ENCODE results near the gene SF3A2. TPM values are rescaled to one million over a fixed set of nuclear protein-coding genes. Genes with fewer than 3 reads are reported as not detected.

Gene SF3A2
- total and polyA plus RNA-seq, 2 donors (not counting 1 experiment from before 2014, with no cell fraction given), result 98.2 to 140 TPM

Small RNA genes within 50 kb of the gene (small RNA-seq; reads per million reads assigned to genes)
- gene MIR1227 (ENCODE audit: insufficient read length, low read depth, low replicate concordance), result not detected

Other genes with a start within 250 kb of the SF3A2 start
- 75.2 and 86.2 TPM in 2 replicates for gene BTBD2, start 221.1 kb upstream of the SF3A2 start, total RNA-seq
- gene BTBD2, start 221.1 kb upstream of the SF3A2 start, polyA plus RNA-seq, result 85.6 and 86.4 TPM in 2 replicates
- gene MKNK2, start 185.6 kb upstream of the SF3A2 start, total RNA-seq, result 777 and 813 TPM in 2 replicates
- gene MKNK2, start 185.6 kb upstream of the SF3A2 start, polyA plus RNA-seq, result 440 and 1,053 TPM in 2 replicates
- gene MOB3A, start 140.5 kb upstream of the SF3A2 start, total RNA-seq, result 228 and 235 TPM in 2 replicates
- gene MOB3A, start 140.5 kb upstream of the SF3A2 start, polyA plus RNA-seq, result 186 and 190 TPM in 2 replicates
- gene IZUMO4, start 139.9 kb upstream of the SF3A2 start, total RNA-seq, result 80.8 and 93.9 TPM in 2 replicates
- gene IZUMO4, start 139.9 kb upstream of the SF3A2 start, polyA plus RNA-seq, result 34.8 and 45.9 TPM in 2 replicates
- gene AP3D1, start 85.3 kb upstream of the SF3A2 start, total RNA-seq, result 96.4 and 108 TPM in 2 replicates
- 109 and 114 TPM in 2 replicates for gene AP3D1, start 85.3 kb upstream of the SF3A2 start, polyA plus RNA-seq
- 50.5 and 50.6 TPM in 2 replicates for gene DOT1L, start 72.9 kb upstream of the SF3A2 start, total RNA-seq
- 23.5 and 25.5 TPM in 2 replicates for gene DOT1L, start 72.9 kb upstream of the SF3A2 start, polyA plus RNA-seq
- 82.4 and 86.7 TPM in 2 replicates for gene PLEKHJ1, start 495 bp upstream of the SF3A2 start, total RNA-seq
- 89.2 and 117 TPM in 2 replicates for gene PLEKHJ1, start 495 bp upstream of the SF3A2 start, polyA plus RNA-seq
- 4.5 and 7.3 TPM in 2 replicates for gene AMH, start 12.5 kb downstream of the SF3A2 start, total RNA-seq
- gene AMH, start 12.5 kb downstream of the SF3A2 start, polyA plus RNA-seq, result 1.5 and 1.9 TPM in 2 replicates
- gene JSRP1, start 19.6 kb downstream of the SF3A2 start, total RNA-seq, result 2.8 and 3.0 TPM in 2 replicates
- gene JSRP1, start 19.6 kb downstream of the SF3A2 start, polyA plus RNA-seq, result 1.6 and 2.1 TPM in 2 replicates
- gene PEAK3, start 45.4 kb downstream of the SF3A2 start, total RNA-seq, result 0.71 and 0.90 TPM in 2 replicates
- gene PEAK3, start 45.4 kb downstream of the SF3A2 start, polyA plus RNA-seq, result 0.07 and 0.18 TPM in 2 replicates
- gene LINGO3, start 71.3 kb downstream of the SF3A2 start, total RNA-seq, result 3.9 and 4.8 TPM in 2 replicates
- gene LINGO3, start 71.3 kb downstream of the SF3A2 start, polyA plus RNA-seq, result 0.56 and 1.1 TPM in 2 replicates
- 180 and 201 TPM in 2 replicates for gene LSM7, start 91.8 kb downstream of the SF3A2 start, total RNA-seq
- 585 and 820 TPM in 2 replicates for gene LSM7, start 91.8 kb downstream of the SF3A2 start, polyA plus RNA-seq
- gene SPPL2B, start 91.9 kb downstream of the SF3A2 start, total RNA-seq, result 479 and 511 TPM in 2 replicates
- 415 and 423 TPM in 2 replicates for gene SPPL2B, start 91.9 kb downstream of the SF3A2 start, polyA plus RNA-seq
- gene TMPRSS9, start 123.4 kb downstream of the SF3A2 start, total RNA-seq, result 0.15 TPM in 1 of 2 replicates, not detected in the other
- not detected in 2 replicates for gene TMPRSS9, start 123.4 kb downstream of the SF3A2 start, polyA plus RNA-seq
- 31.9 and 32.5 TPM in 2 replicates for gene TIMM13, start 190.8 kb downstream of the SF3A2 start, total RNA-seq
- gene TIMM13, start 190.8 kb downstream of the SF3A2 start, polyA plus RNA-seq, result 13.0 and 19.4 TPM in 2 replicates
- 20.3 and 20.8 TPM in 2 replicates for gene LMNB2, start 220.1 kb downstream of the SF3A2 start, total RNA-seq
- gene LMNB2, start 220.1 kb downstream of the SF3A2 start, polyA plus RNA-seq, result 8.8 and 8.9 TPM in 2 replicates
- gene GADD45B, start 239.3 kb downstream of the SF3A2 start, total RNA-seq, result 166 and 167 TPM in 2 replicates
- 215 and 261 TPM in 2 replicates for gene GADD45B, start 239.3 kb downstream of the SF3A2 start, polyA plus RNA-seq